OCI-LY1 (cell line): ENCODE data around the gene KCNT1.

ENCODE experiments used
- H2AFZ ChIP-seq: fragments of 200-600 bp; sonication (generic), shearing (Covaris generic); 2 replicates; pipeline ENCODE4 v1.6.0; 2014; ENCODE audit warnings: antibody characterized with exemption, mild to moderate bottlenecking, low read length
- H3F3A ChIP-seq: fragments of 200-600 bp; sonication (generic), shearing (Covaris generic); 2 replicates; pipeline ENCODE4 v1.6.0; 2014; ENCODE audit warnings: mild to moderate bottlenecking, antibody characterized with exemption, low read length, moderate library complexity; ENCODE audit not compliant: insufficient read depth
- H3K27ac ChIP-seq: fragments of 200-600 bp; sonication (generic); 2 replicates; pipeline ENCODE4 v1.5.1; 2014; ENCODE audit warnings: low read length, mixed run types, mild to moderate bottlenecking, low read depth; ENCODE audit not compliant: poor library complexity, severe bottlenecking
- H3K27me3 ChIP-seq: fragments of 200-600 bp; sonication (generic); 2 replicates; pipeline ENCODE4 v1.6.0; 2014; ENCODE audit warnings: antibody characterized with exemption, mild to moderate bottlenecking, low read length, moderate library complexity; ENCODE audit not compliant: insufficient read depth
- H3K36me3 ChIP-seq: fragments of 200-600 bp; sonication (generic); 2 replicates; pipeline ENCODE4 v1.6.1; 2014; ENCODE audit warnings: mild to moderate bottlenecking, antibody characterized with exemption, low read length, moderate library complexity, mixed read lengths; ENCODE audit not compliant: insufficient read depth
- H3K4me1 ChIP-seq: fragments of 200-600 bp; sonication (generic); 2 replicates; pipeline ENCODE4 v1.5.1; 2014; ENCODE audit warnings: mild to moderate bottlenecking, low read length, moderate library complexity; ENCODE audit not compliant: insufficient read depth, severe bottlenecking
- H3K4me2 ChIP-seq: fragments of 200-600 bp; sonication (generic), shearing (Covaris generic); 2 replicates; pipeline ENCODE4 v1.6.1; 2014; ENCODE audit warnings: low read length
- H3K4me3 ChIP-seq: fragments of 200-600 bp; sonication (generic); 2 replicates; pipeline ENCODE4 v1.5.1; 2014; ENCODE audit warnings: low read length, low read depth, mild to moderate bottlenecking, mixed read lengths; ENCODE audit not compliant: poor library complexity, severe bottlenecking
- H3K79me2 ChIP-seq: fragments of 200-600 bp; shearing (Covaris generic); 2 replicates; pipeline ENCODE4 v1.6.1; 2016; ENCODE audit warnings: mixed run types, low read length, mixed read lengths; ENCODE audit not compliant: insufficient read depth
- H3K9ac ChIP-seq: fragments of 200-600 bp; sonication (generic), shearing (Covaris generic); 2 replicates; pipeline ENCODE4 v1.6.1; 2014; ENCODE audit warnings: mild to moderate bottlenecking, low read length, mixed read lengths
- H3K9me2 ChIP-seq: fragments of 200-600 bp; sonication (generic), shearing (Covaris generic); 2 replicates; pipeline ENCODE4 v1.6.1; 2014; ENCODE audit warnings: low read depth, mild to moderate bottlenecking, low read length, mixed read lengths
- H3K9me3 ChIP-seq: fragments of 200-600 bp; shearing (Covaris generic); 2 replicates; pipeline ENCODE4 v1.6.1; 2014; ENCODE audit warnings: low read length, mixed read lengths
- H4K20me1 ChIP-seq: fragments of 200-600 bp; sonication (generic), shearing (Covaris generic); 2 replicates; pipeline ENCODE4 v1.6.0; 2016; ENCODE audit warnings: mild to moderate bottlenecking, low read length; ENCODE audit not compliant: insufficient read depth
- CTCF ChIP-seq: fragments of 200-600 bp; sonication (generic), shearing (Covaris generic); IDR thresholded peaks from 2 replicates; pipeline ENCODE4 v1.5.1; 2017; ENCODE audit warnings: mild to moderate bottlenecking, antibody characterized with exemption, low read length, moderate library complexity, mixed read lengths
- EZH2 ChIP-seq: fragments of 200-600 bp; sonication (generic), shearing (Covaris generic); IDR thresholded peaks from 2 replicates; pipeline ENCODE4 v1.8.0; 2017; ENCODE audit warnings: borderline replicate concordance, mixed run types, mild to moderate bottlenecking, antibody characterized with exemption, low read length, moderate library complexity, mixed read lengths

KCNT1 gene

GRCh38 chr9:135747311-135747710 is 45.3 kb downstream of the KCNT1 start:
- Histone ChIP-seq H3K4me1 (no peaks in the 10 kb centered on the region), H4K20me1 (no peaks in the 10 kb centered on the region), H3K27me3 (peaks cover 4% of the 10 kb centered on the region; the same call in 1 of the 2 replicates), H3K9ac (no peak overlapping the region), H3K36me3 (no peaks in the 10 kb centered on the region), H3K4me2 (no peak overlapping the region), H3K4me3 (no peak overlapping the region), H3K79me2 (no peaks in the 10 kb centered on the region), H3F3A (no peaks in the 10 kb centered on the region), H3K9me3 (no peaks in the 10 kb centered on the region), H3K27ac (no peak overlapping the region), H3K9me2 (no peaks in the 10 kb centered on the region), H2AFZ (no peak overlapping the region)
- TF ChIP-seq EZH2 = no peak
- TF ChIP-seq CTCF = no peak

GRCh38 chr9:135748676-135749075 is 46.7 kb downstream of the KCNT1 start:
- Histone ChIP-seq H3K4me1 (no peaks in the 10 kb centered on the region), H3F3A (no peaks in the 10 kb centered on the region), H3K79me2 (no peaks in the 10 kb centered on the region), H3K27ac (no peak overlapping the region), H3K9me2 (no peaks in the 10 kb centered on the region), H4K20me1 (no peaks in the 10 kb centered on the region), H2AFZ (no peak overlapping the region), H3K4me3 (no peak overlapping the region), H3K4me2 (no peak overlapping the region), H3K9me3 (no peaks in the 10 kb centered on the region), H3K9ac (no peak overlapping the region), H3K27me3 (peaks cover 4% of the 10 kb centered on the region; the same call in 1 of the 2 replicates), H3K36me3 (no peaks in the 10 kb centered on the region)
- no peak for TF ChIP-seq CTCF
- no peak for TF ChIP-seq EZH2

- Histone ChIP-seq H3K27ac (no peak overlapping the region), H3F3A (no peaks in the 10 kb centered on the region), H3K27me3 (peaks cover 4% of the 10 kb centered on the region; the same call in 1 of the 2 replicates)
Measured at GRCh38 chr9:135749171-135750045, 47.4 kb downstream of the KCNT1 start.

More at GRCh38 chr9:135749171-135750045, 47.4 kb downstream of the KCNT1 start:
- H3K9me2 ChIP-seq = no peaks in the 10 kb centered on the region
- H4K20me1 ChIP-seq = no peaks in the 10 kb centered on the region
- no peak overlapping the region for H3K9ac ChIP-seq
- H3K4me1 ChIP-seq = no peaks in the 10 kb centered on the region
- H3K4me3 ChIP-seq = no peak overlapping the region
- H3K4me2 ChIP-seq = no peak overlapping the region
- no peaks in the 10 kb centered on the region for H3K9me3 ChIP-seq
- H2AFZ ChIP-seq = no peak overlapping the region
- TF ChIP-seq CTCF (no peak), EZH2 (no peak)
- H3K36me3 ChIP-seq = no peaks in the 10 kb centered on the region
- no peaks in the 10 kb centered on the region for H3K79me2 ChIP-seq
